Vagina (tissue), 2 donors: ENCODE data around the gene BATF.

Experiments used
- CTCF ChIP-seq, 3 experiments: fragments of 450-650 bp in 2 of 3; fragments of 200-600 bp in 1 of 3; sonication (generic) in 1 of 3; IDR thresholded peaks; one replicate each; pipeline ENCODE4 v1.5.1; 2017 to 2019; ENCODE audit warnings: antibody characterized with exemption in 3 of 3, mild to moderate bottlenecking in 2 of 3, moderate library complexity in 2 of 3
- POLR2A ChIP-seq, 2 donors: fragments of 450-650 bp; IDR thresholded peaks; one replicate each; pipeline ENCODE4 v1.6.1; 2017; ENCODE audit warnings: antibody characterized with exemption in 2 of 2, mild to moderate bottlenecking in 2 of 2, moderate library complexity in 2 of 2
- POLR2AphosphoS5 ChIP-seq, 2 donors: sonication (generic); formaldehyde crosslinking; IDR thresholded peaks; one replicate each; pipeline ENCODE4 v1.9.0; 2017; ENCODE audit warnings: antibody characterized with exemption in 2 of 2, mild to moderate bottlenecking in 2 of 2, low read depth in 1 of 2; ENCODE audit not compliant: insufficient read depth in 1 of 2

GRCh38 chr14:75563931-75564330, 41.7 kb downstream of the BATF start:
- TF ChIP-seq CTCF (IDR thresholded peaks at IDR 0.05) (no peak), POLR2A (IDR thresholded peaks at IDR 0.05) (no peak), POLR2AphosphoS5 (IDR thresholded peaks at IDR 0.05; ENCODE audit: insufficient read depth in 1 of 2, low read depth in 1 of 2) (no peak)
